Measurements from ENCODE around the gene SUSD1. TPM values are rescaled to one million over a fixed set of nuclear protein-coding genes. Genes with fewer than 3 reads are reported as not detected.

Gene SUSD1
- total RNA-seq, 1 experiment from 2014 or later = 15.3 TPM

GRCh38 chr9:112158656-112159367, 16.3 kb downstream of the SUSD1 start:
- no peak for ATAC-seq
- ChIA-PET POLR2A (no interaction called here), CTCF (no interaction called here)
- no peak overlapping the region for H3K27ac ChIP-seq (ENCODE audit: low read length)
- no TSS peak for BruUV-seq (replicated peaks)
- no peak for TF ChIP-seq REST (IDR thresholded peaks at IDR 0.05; ENCODE audit: insufficient read depth in 1 of 2, low read depth in 2 of 2, low read length in 1 of 2)
- TF ChIP-seq POLR2AphosphoS5 (IDR thresholded peaks at IDR 0.05; ENCODE audit: low read depth, low read length) = no peak
- no peak for TF ChIP-seq SIN3A (IDR thresholded peaks at IDR 0.05; ENCODE audit: borderline replicate concordance, insufficient read depth, low read depth, low read length)
- TF ChIP-seq CTCF (IDR thresholded peaks at IDR 0.05) = no peak
- TF ChIP-seq TCF7L2 (IDR thresholded peaks at IDR 0.05; ENCODE audit: low read depth, low read length) = no peak
- no peaks in the 10 kb centered on the region for H3K27me3 ChIP-seq (ENCODE audit: control insufficient read depth, insufficient read depth, low read length)
- H3K4me1 ChIP-seq (ENCODE audit: control insufficient read depth, insufficient read depth, low read length) = peaks cover 6% of the 10 kb centered on the region
- intact Hi-C loops (cut with micrococcal nuclease; ENCODE audit: unreplicated experiment) (no loop called here), in situ Hi-C loops (cut with HindIII; ENCODE audit: low pct_unique_long_range_greater_than_20kb, low sequenced_read_pairs) (no loop called here)
- H3K4me3 ChIP-seq (ENCODE audit: low read depth in 2 of 2, low read length in 2 of 2) = no peak overlapping the region
- DNase-seq (ENCODE audit: low read depth, low spot score) = no peak
- no peaks in the 10 kb centered on the region for H3K36me3 ChIP-seq (ENCODE audit: control insufficient read depth, insufficient read depth, low read length)
- H3K9me3 ChIP-seq (ENCODE audit: control insufficient read depth, insufficient read depth, low read depth, low read length) = no peaks in the 10 kb centered on the region

- TF ChIP-seq TCF7L2 (IDR thresholded peaks at IDR 0.05; ENCODE audit: low read depth, low read length) (no peak), SIN3A (IDR thresholded peaks at IDR 0.05; ENCODE audit: borderline replicate concordance, insufficient read depth, low read depth, low read length) (no peak), CTCF (IDR thresholded peaks at IDR 0.05) (no peak), REST (IDR thresholded peaks at IDR 0.05; ENCODE audit: insufficient read depth in 1 of 2, low read depth in 2 of 2, low read length in 1 of 2) (no peak), POLR2AphosphoS5 (IDR thresholded peaks at IDR 0.05; ENCODE audit: low read depth, low read length) (no peak)
- DNase-seq (ENCODE audit: low read depth, low spot score) (no peak), ATAC-seq (no peak)
- BruUV-seq (replicated peaks) = no TSS peak
- no peak overlapping the region for H3K4me3 ChIP-seq (ENCODE audit: low read depth in 2 of 2, low read length in 2 of 2)
- POLR2A ChIA-PET = no interaction called here
- no peaks in the 10 kb centered on the region for H3K27me3 ChIP-seq (ENCODE audit: control insufficient read depth, insufficient read depth, low read length)
- CTCF ChIA-PET = no interaction called here
- peaks cover 4% of the 10 kb centered on the region for H3K4me1 ChIP-seq (ENCODE audit: control insufficient read depth, insufficient read depth, low read length)
- in situ Hi-C loops (cut with HindIII; ENCODE audit: low pct_unique_long_range_greater_than_20kb, low sequenced_read_pairs) (no loop called here), intact Hi-C loops (cut with micrococcal nuclease; ENCODE audit: unreplicated experiment) (no loop called here)
- H3K27ac ChIP-seq (ENCODE audit: low read length) = no peak overlapping the region
- no peaks in the 10 kb centered on the region for H3K36me3 ChIP-seq (ENCODE audit: control insufficient read depth, insufficient read depth, low read length)
- no peaks in the 10 kb centered on the region for H3K9me3 ChIP-seq (ENCODE audit: control insufficient read depth, insufficient read depth, low read depth, low read length)
Observed at GRCh38 chr9:112157961-112158360, 17.1 kb downstream of the SUSD1 start.
